Panc1 (cell line): ENCODE results near the gene MX1. TPM values are rescaled to one million over a fixed set of nuclear protein-coding genes. Genes with fewer than 3 reads are reported as not detected.

Experiments
- ATAC-seq: fragments of 200-7000 bp; cut with Tn5 transposase; 2 replicates; pipeline ENCODE4 v1.9.1; 2020; ENCODE audit warnings: mild to moderate bottlenecking, moderate library complexity
- BruUV-seq: library from RNA; stranded (reverse); fragments of 400-500 nt; replicated peaks from 2 replicates; lab custom pipeline; 2021; lab: Mats Ljungman, UMichigan
- CTCF ChIA-PET: fragments of 300-600 bp; sonication (Branson Sonifier 250); formaldehyde crosslinking; loops from one replicate; lab custom pipeline; 2022; ENCODE audit warnings: antibody characterized with exemption; lab: Charles Lee
- POLR2A ChIA-PET: fragments of 300-600 bp; sonication (Branson Sonifier 250); formaldehyde crosslinking; loops from one replicate; lab custom pipeline; 2022; ENCODE audit warnings: antibody characterized with exemption; lab: Charles Lee
- DNase-seq: peaks from one replicate; pipeline ENCODE4 v3.0.0-alpha.2; 2010; ENCODE audit warnings: low read depth, low spot score
- H3K27ac ChIP-seq: 2 replicates; pipeline ENCODE4 v1.5.1; 2011; ENCODE audit warnings: mild to moderate bottlenecking, low read length, inconsistent platforms
- H3K27me3 ChIP-seq: fragments of 200-500 bp; sonication (Bioruptor generic); 2 replicates; pipeline ENCODE4 v1.6.0; 2014; ENCODE audit warnings: low read length, inconsistent platforms; ENCODE audit not compliant: control insufficient read depth, insufficient read depth
- H3K36me3 ChIP-seq: fragments of 200-500 bp; sonication (Bioruptor generic); 2 replicates; pipeline ENCODE4 v1.5.1; 2014; ENCODE audit warnings: inconsistent platforms, mild to moderate bottlenecking, low read length, moderate library complexity; ENCODE audit not compliant: control insufficient read depth, insufficient read depth
- H3K4me1 ChIP-seq: 2 replicates; pipeline ENCODE4 v1.5.1; 2011; ENCODE audit warnings: inconsistent platforms, mild to moderate bottlenecking, low read length, moderate library complexity; ENCODE audit not compliant: control insufficient read depth, insufficient read depth
- H3K4me3 ChIP-seq, 2 experiments: 2 replicates each; pipeline ENCODE4 v1.5.1; 2011 to 2012; ENCODE audit warnings: low read depth in 2 of 2, low read length in 2 of 2, mild to moderate bottlenecking in 2 of 2, inconsistent platforms in 1 of 2, moderate library complexity in 1 of 2
- H3K9me3 ChIP-seq: fragments of 200-500 bp; sonication (Bioruptor generic); 2 replicates; pipeline ENCODE4 v1.5.1; 2014; ENCODE audit warnings: low read depth, mild to moderate bottlenecking, inconsistent platforms, low read length, moderate library complexity; ENCODE audit not compliant: control insufficient read depth, insufficient read depth
- POLR2AphosphoS5 ChIP-seq: IDR thresholded peaks from 2 replicates; pipeline ENCODE4 v1.6.1; 2012; ENCODE audit warnings: mild to moderate bottlenecking, low read depth, low read length, moderate library complexity
- SIN3A ChIP-seq: IDR thresholded peaks from 2 replicates; pipeline ENCODE4 v1.6.1; 2012; ENCODE audit warnings: low read depth, mild to moderate bottlenecking, low read length, moderate library complexity, borderline replicate concordance; ENCODE audit not compliant: insufficient read depth
- TCF7L2 ChIP-seq: IDR thresholded peaks from 2 replicates; pipeline ENCODE4 v1.6.1; 2011; ENCODE audit warnings: mild to moderate bottlenecking, low read depth, low read length, inconsistent platforms
- in situ Hi-C: cut with HindIII; loops from 2 replicates; pipeline ENCODE4 v1.10.0; 2016; ENCODE audit warnings: low sequenced_read_pairs, low pct_unique_long_range_greater_than_20kb
- intact Hi-C: fragments of 100-400 bp; cut with micrococcal nuclease; formaldehyde crosslinking; loops from one replicate; pipeline ENCODE4 v1.10.0; 2022; ENCODE audit not compliant: unreplicated experiment
- total RNA-seq: library from RNA; stranded (reverse); gene quantifications from one replicate; pipeline ENCODE4 v1.2.1, GENCODE V29; 2021; ENCODE audit not compliant: unreplicated experiment
- TF ChIP-seq, protein P1 (sequence below), 2 experiments: IDR thresholded peaks; 2 replicates each; pipeline ENCODE4 v1.6.1; 2011 to 2012; ENCODE audit warnings: low read depth in 2 of 2, control low read depth in 1 of 2, low read length in 1 of 2, mild to moderate bottlenecking in 1 of 2, moderate library complexity in 1 of 2; ENCODE audit not compliant: insufficient read depth in 1 of 2
- TF ChIP-seq, protein P2 (sequence below): fragments of 450-650 bp; IDR thresholded peaks from 2 replicates; pipeline ENCODE4 v1.5.1; 2017; ENCODE audit warnings: mild to moderate bottlenecking

The MX1 gene
- total RNA-seq, 1 experiment from 2014 or later = 7.8 TPM

DNA sequence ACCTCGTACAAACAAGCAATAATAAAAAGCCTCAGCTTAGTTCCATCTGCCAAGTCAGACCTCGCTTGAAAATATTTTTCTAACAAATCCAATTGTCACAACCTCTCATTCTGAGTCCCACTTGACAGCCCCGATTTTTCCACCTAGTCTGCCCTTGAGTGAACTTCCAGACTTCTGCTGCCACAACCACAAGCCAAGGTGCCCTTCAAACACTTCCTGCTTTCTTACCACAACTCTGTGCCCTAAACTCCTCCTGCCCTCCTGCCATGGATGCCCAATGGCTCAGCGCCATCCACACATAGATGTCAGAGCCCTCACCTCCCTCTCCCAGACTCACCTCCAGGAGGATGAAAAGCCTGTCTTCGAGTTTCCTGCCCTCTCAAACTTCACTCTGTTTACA, 78.0 kb downstream of the MX1 start:
- Histone ChIP-seq H3K9me3 (no peaks in the 10 kb centered on the region), H3K36me3 (no peaks in the 10 kb centered on the region), H3K4me1 (peaks cover 51% of the 10 kb centered on the region), H3K27me3 (no peaks in the 10 kb centered on the region), H3K4me3 (peak overlapping the region in 1 of 2 experiments; percentile 56; a peak in 2 of 4 replicates), H3K27ac (peak overlapping the region; percentile 83)
- intact Hi-C loops (no loop called here), in situ Hi-C loops (no loop called here)
- ATAC-seq = no peak
- ChIA-PET POLR2A (no interaction called here), CTCF (no interaction called here)
- DNase-seq = no peak
- TF ChIP-seq SIN3A (no peak), POLR2AphosphoS5 (no peak), TCF7L2 (no peak)
- TF ChIP-seq, protein P1, sequence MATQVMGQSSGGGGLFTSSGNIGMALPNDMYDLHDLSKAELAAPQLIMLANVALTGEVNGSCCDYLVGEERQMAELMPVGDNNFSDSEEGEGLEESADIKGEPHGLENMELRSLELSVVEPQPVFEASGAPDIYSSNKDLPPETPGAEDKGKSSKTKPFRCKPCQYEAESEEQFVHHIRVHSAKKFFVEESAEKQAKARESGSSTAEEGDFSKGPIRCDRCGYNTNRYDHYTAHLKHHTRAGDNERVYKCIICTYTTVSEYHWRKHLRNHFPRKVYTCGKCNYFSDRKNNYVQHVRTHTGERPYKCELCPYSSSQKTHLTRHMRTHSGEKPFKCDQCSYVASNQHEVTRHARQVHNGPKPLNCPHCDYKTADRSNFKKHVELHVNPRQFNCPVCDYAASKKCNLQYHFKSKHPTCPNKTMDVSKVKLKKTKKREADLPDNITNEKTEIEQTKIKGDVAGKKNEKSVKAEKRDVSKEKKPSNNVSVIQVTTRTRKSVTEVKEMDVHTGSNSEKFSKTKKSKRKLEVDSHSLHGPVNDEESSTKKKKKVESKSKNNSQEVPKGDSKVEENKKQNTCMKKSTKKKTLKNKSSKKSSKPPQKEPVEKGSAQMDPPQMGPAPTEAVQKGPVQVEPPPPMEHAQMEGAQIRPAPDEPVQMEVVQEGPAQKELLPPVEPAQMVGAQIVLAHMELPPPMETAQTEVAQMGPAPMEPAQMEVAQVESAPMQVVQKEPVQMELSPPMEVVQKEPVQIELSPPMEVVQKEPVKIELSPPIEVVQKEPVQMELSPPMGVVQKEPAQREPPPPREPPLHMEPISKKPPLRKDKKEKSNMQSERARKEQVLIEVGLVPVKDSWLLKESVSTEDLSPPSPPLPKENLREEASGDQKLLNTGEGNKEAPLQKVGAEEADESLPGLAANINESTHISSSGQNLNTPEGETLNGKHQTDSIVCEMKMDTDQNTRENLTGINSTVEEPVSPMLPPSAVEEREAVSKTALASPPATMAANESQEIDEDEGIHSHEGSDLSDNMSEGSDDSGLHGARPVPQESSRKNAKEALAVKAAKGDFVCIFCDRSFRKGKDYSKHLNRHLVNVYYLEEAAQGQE (IDR thresholded peaks at IDR 0.05; ENCODE audit: insufficient read depth in 1 of 2, low read depth in 2 of 2, low read length in 1 of 2) = no peak
- TF ChIP-seq, protein P2, sequence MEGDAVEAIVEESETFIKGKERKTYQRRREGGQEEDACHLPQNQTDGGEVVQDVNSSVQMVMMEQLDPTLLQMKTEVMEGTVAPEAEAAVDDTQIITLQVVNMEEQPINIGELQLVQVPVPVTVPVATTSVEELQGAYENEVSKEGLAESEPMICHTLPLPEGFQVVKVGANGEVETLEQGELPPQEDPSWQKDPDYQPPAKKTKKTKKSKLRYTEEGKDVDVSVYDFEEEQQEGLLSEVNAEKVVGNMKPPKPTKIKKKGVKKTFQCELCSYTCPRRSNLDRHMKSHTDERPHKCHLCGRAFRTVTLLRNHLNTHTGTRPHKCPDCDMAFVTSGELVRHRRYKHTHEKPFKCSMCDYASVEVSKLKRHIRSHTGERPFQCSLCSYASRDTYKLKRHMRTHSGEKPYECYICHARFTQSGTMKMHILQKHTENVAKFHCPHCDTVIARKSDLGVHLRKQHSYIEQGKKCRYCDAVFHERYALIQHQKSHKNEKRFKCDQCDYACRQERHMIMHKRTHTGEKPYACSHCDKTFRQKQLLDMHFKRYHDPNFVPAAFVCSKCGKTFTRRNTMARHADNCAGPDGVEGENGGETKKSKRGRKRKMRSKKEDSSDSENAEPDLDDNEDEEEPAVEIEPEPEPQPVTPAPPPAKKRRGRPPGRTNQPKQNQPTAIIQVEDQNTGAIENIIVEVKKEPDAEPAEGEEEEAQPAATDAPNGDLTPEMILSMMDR = no peak
- no TSS peak for BruUV-seq

DNA sequence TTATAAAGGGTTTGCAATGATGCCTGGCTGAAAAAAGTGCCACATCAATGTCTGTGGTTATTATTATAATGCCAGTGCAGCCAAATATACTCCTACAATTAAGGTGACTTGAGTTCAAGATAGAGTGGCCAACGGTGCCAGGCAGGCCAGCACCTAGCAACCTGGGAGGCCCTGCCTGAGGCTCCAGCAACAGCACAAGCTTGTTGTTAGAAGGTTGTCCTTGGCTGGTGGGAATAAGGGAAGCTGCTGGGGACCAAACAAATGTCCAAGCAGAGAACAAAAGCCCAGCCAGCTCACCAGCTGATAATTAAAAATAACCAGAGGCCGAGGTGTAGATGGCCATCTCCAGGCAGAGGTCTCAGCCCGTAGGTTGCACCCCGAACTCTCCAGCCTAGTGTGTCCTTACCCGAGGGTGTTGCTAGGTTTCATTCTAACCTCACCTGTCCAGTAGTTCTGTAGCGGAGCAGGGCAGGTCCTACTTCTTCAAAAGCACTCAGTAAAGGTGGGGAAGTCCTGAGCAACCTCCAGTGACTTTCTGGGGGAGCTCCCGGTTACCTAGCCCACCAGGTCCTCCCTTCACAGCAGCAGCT, 80.1 kb downstream of the MX1 start:
- in situ Hi-C loops = no loop called here
- no peak for ATAC-seq
- H3K4me3 ChIP-seq = peak overlapping the region; percentile 56 to 61
- H3K36me3 ChIP-seq = no peaks in the 10 kb centered on the region
- H3K27me3 ChIP-seq = no peaks in the 10 kb centered on the region
- H3K27ac ChIP-seq = peak overlapping the region; percentile 83
- TF ChIP-seq TCF7L2 (no peak), POLR2AphosphoS5 (no peak), SIN3A (no peak)
- TF ChIP-seq, protein P1 (IDR thresholded peaks at IDR 0.05; ENCODE audit: insufficient read depth in 1 of 2, low read depth in 2 of 2, low read length in 1 of 2) = no peak
- TF ChIP-seq, protein P2 = no peak
- peaks cover 37% of the 10 kb centered on the region for H3K4me1 ChIP-seq
- no peaks in the 10 kb centered on the region for H3K9me3 ChIP-seq
- CTCF ChIA-PET = no interaction called here
- DNase-seq = no peak
- intact Hi-C loops = no loop called here
- BruUV-seq = no TSS peak
- POLR2A ChIA-PET = no interaction called here
